Body of pancreas (tissue), 4 donors: ENCODE data around the gene CUEDC2. TPM values are rescaled to one million over a fixed set of nuclear protein-coding genes. Genes with fewer than 3 reads are reported as not detected.

Experiments
- ATAC-seq: fragments of 150-250 bp; one replicate; pipeline ENCODE4 v1.9.1; 2016
- DNase-seq, 4 donors: peaks; one replicate each; pipeline ENCODE4 v3.0.0-alpha.2; 2019
- H3K27ac ChIP-seq, 4 donors: fragments of 200-600 bp; sonication (generic); 1 replicate in 3 of 4; 2 replicates in 1 of 4; pipeline versions ENCODE4 v1.5.1 to v1.6.1; 2016 to 2019; ENCODE audit warnings: mild to moderate bottlenecking in 1 of 4, mixed read lengths in 1 of 4, moderate library complexity in 1 of 4
- H3K27me3 ChIP-seq, 2 donors: fragments of 200-600 bp; sonication (generic); one replicate each; pipeline ENCODE4 v1.6.0; 2016; ENCODE audit warnings: mild to moderate bottlenecking in 1 of 2
- H3K36me3 ChIP-seq, 2 donors: fragments of 200-600 bp; sonication (generic); replicated peaks in 1 of 2; 2 replicates each; pipeline ENCODE4 v1.5.1; 2016; ENCODE audit warnings: low read depth in 2 of 2; ENCODE audit not compliant: insufficient read depth in 1 of 2
- H3K4me1 ChIP-seq: fragments of 200-600 bp; sonication (generic); one replicate; pipeline ENCODE4 v1.6.0; 2016
- H3K4me3 ChIP-seq, 2 donors: fragments of 200-600 bp; sonication (generic); 1 replicate in 1 of 2; 2 replicates in 1 of 2; pipeline ENCODE4 v1.5.1; 2016 to 2019
- H3K9me3 ChIP-seq, 3 donors: fragments of 200-600 bp; sonication (generic); 1 replicate in 2 of 3; 2 replicates in 1 of 3; pipeline ENCODE4 v1.5.1; 2016
- CTCF ChIP-seq, 7 experiments: fragments of 450-650 bp in 4 of 7; fragments of 200-600 bp in 3 of 7; sonication (generic) in 3 of 7; IDR thresholded peaks; one replicate each; pipeline ENCODE4 v1.5.1; 2016 to 2019; ENCODE audit warnings: antibody characterized with exemption in 7 of 7
- POLR2A ChIP-seq, 3 donors: fragments of 450-650 bp; IDR thresholded peaks; one replicate each; pipeline ENCODE4 v1.6.1; 2016; ENCODE audit warnings: antibody characterized with exemption in 3 of 3, mild to moderate bottlenecking in 2 of 3
- WGBS, 2 donors: methylation state at CpG; one replicate each; pipeline ENCODE4 v1.1.5; 2017; 5-methylcytosine and 5-hydroxymethylcytosine counted together
- intact Hi-C: fragments of 100-400 bp; cut with DNase I; formaldehyde crosslinking; loops from one replicate; pipeline ENCODE4 v1.15.1; 2023
- total RNA-seq, 2 donors: library from RNA; depleted of rRNA; stranded (reverse); fragments of >200 nt; gene quantifications; one replicate each; pipeline ENCODE4 v1.1.0, GENCODE V29; 2016

CUEDC2 gene
- total RNA-seq, 2 donors from 2014 or later = 30.3 to 35.5 TPM

DNA sequence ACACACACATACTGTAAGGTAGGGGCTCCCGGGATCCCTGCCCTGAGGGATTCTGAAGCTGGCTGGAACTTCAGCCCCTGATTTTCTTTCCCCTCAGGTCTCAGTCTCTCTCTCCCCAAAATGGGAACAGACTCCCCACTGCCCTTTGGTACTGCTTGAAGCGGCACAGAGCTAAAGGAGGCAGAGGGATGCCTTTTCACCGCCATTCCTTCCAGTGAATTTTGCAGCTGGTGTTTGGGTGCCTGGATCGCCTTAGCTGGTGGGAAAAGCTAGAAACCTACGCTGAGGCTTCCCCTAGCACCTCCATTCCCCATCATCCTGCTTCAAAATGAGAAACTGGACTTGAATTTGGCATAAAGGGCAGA is 2.7 kb upstream of the CUEDC2 start:
- intact Hi-C loops = no loop called here
- ATAC-seq (no peak), DNase-seq (no peak)
- Histone ChIP-seq H3K27me3 (no peaks in the 10 kb centered on the region), H3K4me3 (no peak overlapping the region), H3K4me1 (peaks cover 15% of the 10 kb centered on the region), H3K9me3 (no peaks in the 10 kb centered on the region), H3K36me3 (no peaks in the 10 kb centered on the region), H3K27ac (peak overlapping the region in 1 of 4 donors; percentile 45)
- 43 to 55% methylated on average over 5 of the region's 5 CpGs for WGBS, 2 donors
- TF ChIP-seq POLR2A (IDR thresholded peaks at IDR 0.05) (no peak), CTCF (IDR thresholded peaks at IDR 0.05) (no peak)

GRCh38 chr10:102434394-102435132 is 2.2 kb upstream of the CUEDC2 start:
- Histone ChIP-seq H3K4me1 (peaks cover 15% of the 10 kb centered on the region), H3K4me3 (no peak overlapping the region), H3K36me3 (no peaks in the 10 kb centered on the region), H3K9me3 (no peaks in the 10 kb centered on the region), H3K27ac (peak overlapping the region in 1 of 4 donors; percentile 34), H3K27me3 (no peaks in the 10 kb centered on the region)
- 19 to 42% methylated on average over 9 of the region's 9 CpGs for WGBS, 2 donors
- DNase-seq = no peak
- no peak for TF ChIP-seq CTCF (IDR thresholded peaks at IDR 0.05)
- TF ChIP-seq POLR2A (IDR thresholded peaks at IDR 0.05) = no peak
- intact Hi-C loops = no loop called here
- ATAC-seq = no peak

- Histone ChIP-seq H3K4me3 (no peak overlapping the region), H3K27me3 (no peaks in the 10 kb centered on the region), H3K9me3 (no peaks in the 10 kb centered on the region), H3K4me1 (peaks cover 15% of the 10 kb centered on the region), H3K36me3 (no peaks in the 10 kb centered on the region), H3K27ac (no peak overlapping the region)
- intact Hi-C loops = no loop called here
- TF ChIP-seq POLR2A (IDR thresholded peaks at IDR 0.05) (no peak), CTCF (IDR thresholded peaks at IDR 0.05) (no peak)
- peak in 1 of 4 donors; percentile 42 for DNase-seq
- 37 to 71% methylated on average over 5 of the region's 5 CpGs for WGBS, 2 donors
- no peak for ATAC-seq
Observed at GRCh38 chr10:102433619-102434046, 1.3 kb upstream of the CUEDC2 start.

DNA sequence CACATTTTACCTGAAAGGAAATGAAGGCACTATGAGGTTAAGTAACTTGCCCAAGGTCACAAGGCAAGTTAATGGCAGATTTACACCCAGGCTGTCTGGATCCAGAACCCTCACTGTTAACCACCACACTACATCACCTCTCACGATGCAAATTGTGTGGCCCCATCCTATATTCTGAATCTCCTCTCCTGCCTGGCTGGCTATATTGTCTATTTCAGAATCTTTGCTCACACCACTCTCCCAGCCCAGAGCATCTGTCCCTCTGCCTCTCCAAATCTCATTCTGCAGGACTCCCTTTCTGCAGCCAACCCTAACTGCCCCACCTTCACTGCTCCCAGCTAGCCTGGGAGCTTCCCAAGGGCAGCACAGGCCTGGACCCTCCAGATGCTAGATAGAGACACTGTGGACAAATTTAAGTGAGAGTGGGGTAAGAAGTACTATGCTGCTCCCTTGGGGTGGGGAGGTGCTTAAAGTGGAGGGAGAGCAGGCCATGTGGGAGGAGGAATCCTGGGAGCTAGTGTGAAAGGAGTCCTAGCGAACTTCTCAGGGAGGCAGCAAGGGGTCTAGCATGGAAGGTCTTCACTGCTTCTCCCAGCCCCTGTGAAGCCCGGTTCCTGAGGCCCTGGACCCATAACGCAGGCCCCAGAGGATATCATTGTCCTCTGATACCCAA is 786 bp downstream of the CUEDC2 start:
- H3K27ac ChIP-seq = peak overlapping the region; percentile 60 to 76 (median 70)
- TF ChIP-seq POLR2A (IDR thresholded peaks at IDR 0.05) = no peak
- TF ChIP-seq CTCF (IDR thresholded peaks at IDR 0.05) = no peak
- no peaks in the 10 kb centered on the region for H3K9me3 ChIP-seq
- no peaks in the 10 kb centered on the region for H3K27me3 ChIP-seq
- H3K4me3 ChIP-seq = peak overlapping the region; percentile 42 to 79
- intact Hi-C loops = no loop called here
- no peaks in the 10 kb centered on the region for H3K36me3 ChIP-seq
- ATAC-seq (peak; percentile 1), DNase-seq (no peak)
- WGBS, 2 donors = 11 to 16% methylated on average over 4 of the region's 4 CpGs
- H3K4me1 ChIP-seq = peaks cover 15% of the 10 kb centered on the region
